ENCODE measurements around the gene PSMD11. TPM values are rescaled to one million over a fixed set of nuclear protein-coding genes. Genes with fewer than 3 reads are reported as not detected.

Gene PSMD11
- total RNA-seq, 1 donor from 2014 or later = 63.7 TPM

DNA sequence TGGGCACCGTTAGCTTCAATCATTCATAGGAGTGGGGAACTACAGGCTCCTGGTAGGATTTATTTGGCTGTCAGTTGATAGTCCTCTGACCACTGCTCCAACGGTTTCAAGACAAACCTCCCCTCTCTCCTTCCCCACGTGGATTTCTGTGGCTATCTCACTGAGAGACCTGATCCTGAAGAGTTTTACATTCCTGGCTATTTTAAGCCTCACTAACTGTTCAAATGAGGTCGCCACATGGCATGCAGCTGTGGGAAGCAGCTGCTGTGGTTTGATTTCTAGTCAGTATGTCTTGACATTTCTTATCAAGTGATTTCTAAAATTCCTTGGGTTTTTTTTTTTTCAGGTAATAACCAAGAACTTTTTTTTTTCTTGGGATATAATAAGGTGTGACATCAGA, 80.8 kb downstream of the PSMD11 start:
- H3K27ac ChIP-seq (replicated peaks) = no peak overlapping the region
- no peak for DNase-seq
- H3K4me3 ChIP-seq = no peak overlapping the region
- TF ChIP-seq, protein P1, sequence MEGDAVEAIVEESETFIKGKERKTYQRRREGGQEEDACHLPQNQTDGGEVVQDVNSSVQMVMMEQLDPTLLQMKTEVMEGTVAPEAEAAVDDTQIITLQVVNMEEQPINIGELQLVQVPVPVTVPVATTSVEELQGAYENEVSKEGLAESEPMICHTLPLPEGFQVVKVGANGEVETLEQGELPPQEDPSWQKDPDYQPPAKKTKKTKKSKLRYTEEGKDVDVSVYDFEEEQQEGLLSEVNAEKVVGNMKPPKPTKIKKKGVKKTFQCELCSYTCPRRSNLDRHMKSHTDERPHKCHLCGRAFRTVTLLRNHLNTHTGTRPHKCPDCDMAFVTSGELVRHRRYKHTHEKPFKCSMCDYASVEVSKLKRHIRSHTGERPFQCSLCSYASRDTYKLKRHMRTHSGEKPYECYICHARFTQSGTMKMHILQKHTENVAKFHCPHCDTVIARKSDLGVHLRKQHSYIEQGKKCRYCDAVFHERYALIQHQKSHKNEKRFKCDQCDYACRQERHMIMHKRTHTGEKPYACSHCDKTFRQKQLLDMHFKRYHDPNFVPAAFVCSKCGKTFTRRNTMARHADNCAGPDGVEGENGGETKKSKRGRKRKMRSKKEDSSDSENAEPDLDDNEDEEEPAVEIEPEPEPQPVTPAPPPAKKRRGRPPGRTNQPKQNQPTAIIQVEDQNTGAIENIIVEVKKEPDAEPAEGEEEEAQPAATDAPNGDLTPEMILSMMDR (IDR thresholded peaks at IDR 0.05; ENCODE audit: borderline replicate concordance) = no peak
- H3K4me1 ChIP-seq = peaks cover 19% of the 10 kb centered on the region
- H3K9me3 ChIP-seq (replicated peaks) = no peaks in the 10 kb centered on the region
- intact Hi-C loops (cut with micrococcal nuclease) = no loop called here
- H3K36me3 ChIP-seq = no peaks in the 10 kb centered on the region
- H3K27me3 ChIP-seq (ENCODE audit: low read depth) = no peaks in the 10 kb centered on the region

DNA sequence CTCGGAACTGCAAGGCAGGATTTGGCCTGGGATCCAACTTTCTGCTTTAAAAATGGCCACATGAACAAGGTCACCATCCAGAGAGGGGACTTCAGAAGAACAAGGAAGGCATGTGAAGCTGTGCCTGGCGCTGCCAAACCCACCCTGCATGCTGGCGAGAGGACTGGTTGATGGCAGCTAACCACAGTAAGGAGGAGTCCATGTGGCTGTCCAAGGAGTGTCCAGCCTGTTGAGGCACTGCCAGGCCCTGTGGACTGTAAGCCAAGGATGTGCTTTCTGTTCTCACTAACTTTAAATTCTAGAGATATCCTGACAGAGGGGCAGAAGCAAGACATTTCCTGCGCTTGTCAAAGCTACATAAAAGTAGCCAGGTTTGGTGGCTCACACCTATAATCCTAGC, 82.8 kb downstream of the PSMD11 start:
- Histone ChIP-seq H3K27me3 (ENCODE audit: low read depth) (no peaks in the 10 kb centered on the region), H3K9me3 (replicated peaks) (no peaks in the 10 kb centered on the region), H3K4me3 (no peak overlapping the region), H3K36me3 (no peaks in the 10 kb centered on the region), H3K4me1 (peaks cover 11% of the 10 kb centered on the region), H3K27ac (replicated peaks) (no peak overlapping the region)
- intact Hi-C loops (cut with micrococcal nuclease) = no loop called here
- no peak for DNase-seq
- TF ChIP-seq, protein P1 (IDR thresholded peaks at IDR 0.05; ENCODE audit: borderline replicate concordance) = no peak

- H3K27ac ChIP-seq (replicated peaks) = no peak overlapping the region
- H3K9me3 ChIP-seq (replicated peaks) = no peaks in the 10 kb centered on the region
- no peaks in the 10 kb centered on the region for H3K36me3 ChIP-seq
- intact Hi-C loops (cut with micrococcal nuclease) = no loop called here
- no peak overlapping the region for H3K4me3 ChIP-seq
- TF ChIP-seq, protein P1 (IDR thresholded peaks at IDR 0.05; ENCODE audit: borderline replicate concordance) = no peak
- DNase-seq = no peak
- peaks cover 11% of the 10 kb centered on the region for H3K4me1 ChIP-seq
- no peaks in the 10 kb centered on the region for H3K27me3 ChIP-seq (ENCODE audit: low read depth)
These were observed 84.5 kb downstream of the PSMD11 start for GRCh38 chr17:32528825-32529224.

DNA sequence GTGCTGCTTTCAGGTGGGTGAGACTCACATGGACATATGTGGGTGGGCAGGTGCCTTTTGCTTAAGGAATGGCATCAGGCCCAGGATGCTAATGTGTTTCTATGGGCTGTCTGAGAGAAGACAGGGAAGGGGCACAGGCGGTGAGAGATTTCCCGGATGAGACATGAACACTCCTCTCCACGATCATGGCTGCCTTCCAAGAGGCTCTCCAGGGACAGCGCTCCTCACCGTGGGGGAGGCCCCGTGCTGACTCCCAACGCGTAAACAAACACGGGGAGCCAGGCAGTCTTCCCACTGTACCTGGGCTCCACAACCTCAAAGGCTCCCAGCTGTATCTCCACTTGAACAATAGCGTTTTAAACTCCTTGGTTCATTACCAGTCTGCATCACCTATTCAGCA, 85.3 kb downstream of the PSMD11 start:
- no peaks in the 10 kb centered on the region for H3K27me3 ChIP-seq (ENCODE audit: low read depth)
- H3K9me3 ChIP-seq (replicated peaks) = no peaks in the 10 kb centered on the region
- H3K4me1 ChIP-seq = peaks cover 11% of the 10 kb centered on the region
- no peak overlapping the region for H3K4me3 ChIP-seq
- no peaks in the 10 kb centered on the region for H3K36me3 ChIP-seq
- no peak overlapping the region for H3K27ac ChIP-seq (replicated peaks)
- no peak for DNase-seq
- intact Hi-C loops (cut with micrococcal nuclease) = no loop called here
- TF ChIP-seq, protein P1 (IDR thresholded peaks at IDR 0.05; ENCODE audit: borderline replicate concordance) = no peak

Other genes starting within 250 kb of the PSMD11 start
- 4.7 TPM for gene RHBDL3, start 178.7 kb upstream of the PSMD11 start, total RNA-seq
- gene C17orf75, start 102.3 kb upstream of the PSMD11 start, total RNA-seq = 22.5 TPM
- gene ZNF207, start 94.4 kb upstream of the PSMD11 start, total RNA-seq = 54.5 TPM
- 1.5 TPM for gene CDK5R1, start 42.5 kb downstream of the PSMD11 start, total RNA-seq